ENCODE measurements around the gene ZFAND5.

DNA sequence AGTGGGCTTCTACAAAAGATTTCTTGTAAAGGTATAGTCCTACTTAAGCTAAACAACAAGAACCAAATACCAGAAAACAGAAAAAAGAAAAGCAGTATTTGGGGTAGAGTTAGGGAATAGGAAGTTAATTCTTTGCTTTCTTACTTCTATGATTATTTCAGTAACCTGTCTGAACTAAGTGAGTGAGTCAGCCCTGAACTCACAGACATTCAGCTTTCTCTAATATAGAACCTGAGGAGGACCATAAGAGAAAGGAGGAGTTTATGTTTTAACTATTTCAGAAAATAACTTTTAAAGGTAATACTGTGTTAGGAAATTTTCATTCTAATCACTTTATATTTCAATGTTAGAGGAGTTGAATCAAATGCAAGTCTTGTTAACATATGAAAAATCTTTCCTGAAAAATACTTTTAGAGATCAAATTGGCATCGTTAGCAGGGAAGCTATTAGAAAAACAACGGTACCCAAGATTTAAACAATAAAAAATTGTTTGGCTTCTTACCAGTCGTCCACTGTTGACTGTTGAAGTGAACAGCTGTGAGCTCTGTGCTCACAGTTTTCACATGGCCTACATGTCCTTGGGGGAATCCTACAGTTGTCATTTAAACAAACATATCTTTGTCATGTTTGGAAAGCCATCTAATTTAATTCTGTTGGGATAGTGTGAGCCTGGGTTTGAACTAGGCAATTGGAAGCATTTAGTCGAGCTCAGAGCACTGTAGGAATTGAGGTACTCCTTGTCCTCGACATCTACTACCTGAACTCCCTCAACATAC, 19.9 kb upstream of the ZFAND5 start:
- no peak for TF ChIP-seq POLR2A (IDR thresholded peaks at IDR 0.05)
- TF ChIP-seq, protein P1, sequence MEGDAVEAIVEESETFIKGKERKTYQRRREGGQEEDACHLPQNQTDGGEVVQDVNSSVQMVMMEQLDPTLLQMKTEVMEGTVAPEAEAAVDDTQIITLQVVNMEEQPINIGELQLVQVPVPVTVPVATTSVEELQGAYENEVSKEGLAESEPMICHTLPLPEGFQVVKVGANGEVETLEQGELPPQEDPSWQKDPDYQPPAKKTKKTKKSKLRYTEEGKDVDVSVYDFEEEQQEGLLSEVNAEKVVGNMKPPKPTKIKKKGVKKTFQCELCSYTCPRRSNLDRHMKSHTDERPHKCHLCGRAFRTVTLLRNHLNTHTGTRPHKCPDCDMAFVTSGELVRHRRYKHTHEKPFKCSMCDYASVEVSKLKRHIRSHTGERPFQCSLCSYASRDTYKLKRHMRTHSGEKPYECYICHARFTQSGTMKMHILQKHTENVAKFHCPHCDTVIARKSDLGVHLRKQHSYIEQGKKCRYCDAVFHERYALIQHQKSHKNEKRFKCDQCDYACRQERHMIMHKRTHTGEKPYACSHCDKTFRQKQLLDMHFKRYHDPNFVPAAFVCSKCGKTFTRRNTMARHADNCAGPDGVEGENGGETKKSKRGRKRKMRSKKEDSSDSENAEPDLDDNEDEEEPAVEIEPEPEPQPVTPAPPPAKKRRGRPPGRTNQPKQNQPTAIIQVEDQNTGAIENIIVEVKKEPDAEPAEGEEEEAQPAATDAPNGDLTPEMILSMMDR (IDR thresholded peaks at IDR 0.05), result no peak

Measured in right lobe of liver (tissue), 4 donors.